ENCODE measurements around the gene IL1RN.

The IL1RN gene

GRCh38 chr2:113129519-113130078, 2.2 kb downstream of the IL1RN start:
- DNase-seq: no peak

DNA sequence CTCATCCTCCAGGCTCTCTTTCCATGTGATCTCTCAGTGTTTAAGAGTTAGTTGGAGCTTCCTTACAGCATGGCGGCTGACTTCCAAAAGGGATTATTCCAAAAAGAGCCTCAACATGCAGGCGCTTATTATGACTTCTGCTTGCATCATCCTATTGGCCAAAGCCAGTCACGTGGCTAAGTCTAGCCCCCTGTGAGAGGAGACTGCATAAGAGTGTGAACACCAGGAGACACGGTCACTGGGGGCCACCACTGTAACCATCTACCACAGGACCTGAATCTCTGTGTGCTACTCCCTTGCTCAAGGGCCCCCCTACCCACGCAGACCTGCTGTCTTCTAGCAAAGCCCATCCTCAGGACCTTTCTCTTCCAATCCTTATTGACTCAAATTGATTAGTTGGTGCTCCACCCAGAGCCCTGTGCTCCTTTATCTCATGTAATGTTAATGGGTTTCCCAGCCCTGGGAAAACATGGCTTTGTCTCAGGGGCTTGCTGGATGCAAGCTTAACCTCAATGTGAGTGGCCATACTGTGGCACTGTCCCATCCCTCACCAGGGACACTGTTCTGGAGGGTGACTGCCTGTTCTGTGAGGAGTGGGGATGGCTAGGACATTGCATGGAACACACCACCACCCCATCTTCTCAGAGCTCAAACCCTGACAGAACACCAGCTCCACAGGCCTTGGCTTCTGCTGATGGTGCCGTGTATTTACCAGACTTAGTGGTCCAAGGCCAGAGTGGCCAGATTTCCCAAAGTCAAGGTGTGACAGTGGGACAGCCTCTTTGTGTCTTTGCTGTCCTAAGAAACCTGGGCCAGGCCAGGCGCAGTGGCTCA, 4.2 kb downstream of the IL1RN start:
- DNase-seq: no peak

GRCh38 chr2:113132414-113133021, 5.1 kb downstream of the IL1RN start:
- no peak for DNase-seq

DNA sequence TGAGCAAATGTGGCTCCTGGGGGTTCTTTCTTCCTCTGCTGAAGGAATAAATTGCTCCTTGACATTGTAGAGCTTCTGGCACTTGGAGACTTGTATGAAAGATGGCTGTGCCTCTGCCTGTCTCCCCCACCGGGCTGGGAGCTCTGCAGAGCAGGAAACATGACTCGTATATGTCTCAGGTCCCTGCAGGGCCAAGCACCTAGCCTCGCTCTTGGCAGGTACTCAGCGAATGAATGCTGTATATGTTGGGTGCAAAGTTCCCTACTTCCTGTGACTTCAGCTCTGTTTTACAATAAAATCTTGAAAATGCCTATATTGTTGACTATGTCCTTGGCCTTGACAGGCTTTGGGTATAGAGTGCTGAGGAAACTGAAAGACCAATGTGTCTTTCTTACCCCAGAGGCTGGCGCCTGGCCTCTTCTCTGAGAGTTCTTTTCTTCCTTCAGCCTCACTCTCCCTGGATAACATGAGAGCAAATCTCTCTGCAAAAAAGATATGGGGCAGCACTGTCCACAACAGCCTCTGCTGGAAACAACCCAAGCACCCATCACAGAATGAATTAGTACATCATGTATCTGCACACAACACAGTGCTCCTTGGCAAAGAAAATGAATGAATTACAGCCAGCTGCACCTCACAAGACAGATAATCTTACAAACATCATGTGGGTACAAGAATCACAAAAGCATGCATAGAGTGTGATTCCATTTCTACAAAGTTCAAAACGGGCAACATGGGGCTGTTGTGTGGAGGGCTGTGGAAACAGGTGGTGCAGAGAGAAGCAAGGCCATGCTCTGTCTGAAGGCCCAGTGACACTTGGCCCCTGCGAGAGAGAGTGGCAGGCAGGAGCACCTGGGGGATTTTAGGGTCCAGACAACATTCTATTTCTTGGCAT, 6.6 kb downstream of the IL1RN start:
- no peak for DNase-seq

DNA sequence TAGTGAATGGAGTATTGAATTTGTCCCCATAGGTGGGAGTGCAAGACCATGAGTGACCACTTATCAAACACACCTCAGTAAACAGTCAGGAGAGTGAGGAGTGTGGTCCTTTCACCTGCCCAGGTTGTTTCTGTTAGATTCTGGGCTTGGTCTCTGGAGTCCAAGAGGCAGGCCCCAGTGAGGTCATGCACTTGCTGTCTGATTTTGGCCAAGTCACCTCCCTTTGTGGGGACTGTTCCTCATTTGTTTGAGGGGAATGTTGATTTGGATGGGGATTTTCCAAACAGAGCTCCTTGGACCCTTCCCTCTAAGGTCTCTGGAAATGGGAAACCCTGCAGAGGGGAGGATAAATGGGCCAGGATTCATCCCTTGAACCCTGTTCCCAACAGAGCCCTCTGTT, 7.3 kb downstream of the IL1RN start:
- DNase-seq: no peak

- DNase-seq: no peak
Measured at GRCh38 chr2:113135317-113135716, 7.9 kb downstream of the IL1RN start.

DNA sequence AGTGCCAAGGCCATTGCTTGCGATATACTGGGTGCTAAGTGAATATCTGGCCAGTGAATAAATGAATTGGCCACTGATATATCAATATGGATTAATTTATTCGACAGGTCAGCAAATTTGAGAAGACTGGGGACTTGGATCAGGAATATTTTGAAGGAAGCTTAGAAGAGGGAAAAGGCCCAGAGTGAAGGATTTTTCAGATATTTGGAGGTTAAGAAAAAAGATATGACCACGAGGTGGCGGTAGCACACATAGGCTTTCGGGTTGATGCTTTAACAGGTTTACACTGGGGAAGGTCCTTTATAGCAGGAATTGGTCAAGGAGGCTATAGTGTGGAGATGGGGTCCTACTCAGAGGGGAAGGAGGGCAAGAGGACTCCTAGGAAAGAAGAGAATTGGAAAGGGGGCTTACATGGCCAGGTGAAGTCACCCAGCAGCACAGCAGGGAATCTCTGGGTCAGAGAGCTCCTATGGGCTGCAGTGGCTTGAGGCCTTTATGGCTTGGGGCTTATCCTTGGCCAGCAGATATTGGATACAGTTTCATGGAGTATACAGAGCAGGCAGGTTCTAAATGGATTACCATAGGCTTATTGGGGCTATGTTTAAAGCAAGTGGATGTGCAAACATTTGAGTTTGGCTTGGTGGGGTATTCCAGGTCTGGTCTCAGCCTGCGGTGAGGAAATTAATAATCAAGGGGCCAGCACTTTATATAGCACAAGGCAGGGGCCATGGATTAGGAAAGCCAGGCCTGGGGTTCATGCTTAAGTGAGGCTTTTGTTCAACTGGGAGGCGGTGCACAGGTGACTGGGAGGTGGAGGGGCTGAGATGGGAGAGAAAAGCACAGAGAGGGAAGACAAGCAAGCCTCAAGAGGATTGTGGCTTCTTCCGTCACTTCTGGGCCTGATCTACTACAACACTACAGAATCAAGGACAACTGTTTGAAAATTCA, 9.7 kb downstream of the IL1RN start:
- no peak for DNase-seq

DNA sequence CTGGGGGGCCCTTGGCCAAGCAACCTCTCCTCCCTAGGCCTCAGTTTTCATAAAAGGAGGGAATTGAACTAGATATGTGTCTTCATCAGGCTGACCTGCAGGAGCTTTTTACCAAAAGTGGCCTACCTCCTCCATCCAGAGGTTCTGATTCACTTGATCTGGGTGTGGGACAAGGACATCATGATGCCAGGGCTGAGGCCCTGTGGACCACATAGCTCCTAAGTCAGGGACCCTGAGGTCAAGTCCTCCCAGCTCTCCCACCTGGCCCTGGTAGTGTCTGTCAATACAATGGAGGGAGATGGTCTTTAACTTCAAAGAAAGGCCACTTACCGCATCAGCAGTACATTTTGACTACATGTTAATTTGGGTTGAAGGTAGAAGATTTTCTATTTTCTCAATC, 10.4 kb downstream of the IL1RN start:
- DNase-seq: no peak

- DNase-seq: peak; percentile 25
Measured at GRCh38 chr2:113138428-113139322, 11.3 kb downstream of the IL1RN start.

DNA sequence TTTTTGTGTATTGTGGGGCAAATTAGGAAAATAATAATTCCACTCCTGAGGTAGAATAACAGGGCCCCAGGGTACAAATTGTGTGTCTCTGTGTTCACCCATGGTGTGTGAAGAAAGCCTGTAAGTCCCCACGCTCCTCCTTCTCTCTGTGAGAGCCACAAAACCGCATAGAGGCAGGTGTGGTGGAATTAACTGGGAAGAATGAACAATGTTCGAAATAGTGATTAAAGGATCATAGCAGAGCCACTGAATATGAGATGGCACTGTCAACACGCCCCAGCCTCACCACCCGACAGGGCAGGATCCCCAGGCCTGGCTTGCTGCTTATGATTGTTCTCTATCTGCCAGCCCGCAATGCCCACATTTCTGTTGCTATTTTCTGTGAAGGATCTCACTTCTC, 14.1 kb downstream of the IL1RN start:
- no peak for DNase-seq

- DNase-seq: no peak
Measured at GRCh38 chr2:113142290-113142689, 14.9 kb downstream of the IL1RN start.

- DNase-seq: no peak
Measured at GRCh38 chr2:113144259-113144658, 16.9 kb downstream of the IL1RN start.

GRCh38 chr2:113148606-113149552, 21.5 kb downstream of the IL1RN start:
- DNase-seq: no peak

DNA sequence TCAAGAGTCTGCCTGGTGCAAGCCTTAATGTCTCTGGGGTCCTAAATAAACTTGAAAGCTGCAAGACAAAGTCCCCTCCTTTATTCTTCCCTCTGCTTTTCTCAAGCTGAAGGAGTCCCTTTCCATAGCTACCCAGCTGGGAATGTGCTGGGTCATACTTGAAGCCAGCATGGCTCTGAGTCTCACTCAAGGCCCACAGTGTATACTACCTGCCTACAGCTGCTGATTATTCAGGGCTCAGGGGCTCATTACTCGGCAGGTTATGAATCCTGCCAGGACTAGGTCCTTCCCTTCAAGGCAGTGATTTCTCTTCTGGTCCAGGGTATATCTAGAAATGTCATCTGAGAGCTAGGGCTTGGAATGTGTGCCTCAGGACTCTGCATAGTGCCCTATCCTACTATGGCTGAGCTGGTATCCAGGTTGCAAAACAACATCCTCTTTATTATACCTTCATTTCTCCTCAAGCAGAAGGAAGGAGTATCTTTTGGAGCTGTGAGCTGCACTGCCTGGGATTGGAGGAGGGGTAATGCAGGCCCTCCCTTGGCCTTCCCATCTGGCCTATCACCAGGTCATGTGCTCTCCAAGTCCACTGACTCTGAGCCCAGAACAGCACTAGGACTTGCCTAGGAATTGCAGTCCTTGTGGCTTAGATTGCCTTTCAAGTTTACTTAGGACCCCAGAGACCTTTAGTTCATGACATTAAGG, 22.3 kb downstream of the IL1RN start:
- DNase-seq: no peak

GRCh38 chr2:113150258-113150601, 22.8 kb downstream of the IL1RN start:
- DNase-seq: no peak

DNA sequence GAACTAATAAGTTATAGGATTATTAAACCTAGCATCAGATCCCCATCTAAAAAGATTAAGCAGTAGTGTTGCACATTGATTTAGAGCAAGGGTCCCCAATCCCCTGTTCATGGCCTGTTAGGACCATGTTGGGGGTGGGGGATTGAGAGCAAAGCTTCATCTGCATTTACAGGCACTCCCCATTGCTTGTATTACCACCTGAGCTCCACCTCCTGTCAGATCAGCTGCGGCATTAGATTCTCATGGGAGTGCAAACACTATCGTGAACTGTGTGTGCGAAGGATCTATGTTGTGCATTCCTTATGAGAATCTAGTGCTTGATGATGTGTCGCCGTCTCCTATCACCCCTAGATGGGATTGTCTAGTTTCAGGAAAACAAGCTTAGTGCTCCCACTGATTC, 27.9 kb downstream of the IL1RN start:
- no peak for DNase-seq

DNA sequence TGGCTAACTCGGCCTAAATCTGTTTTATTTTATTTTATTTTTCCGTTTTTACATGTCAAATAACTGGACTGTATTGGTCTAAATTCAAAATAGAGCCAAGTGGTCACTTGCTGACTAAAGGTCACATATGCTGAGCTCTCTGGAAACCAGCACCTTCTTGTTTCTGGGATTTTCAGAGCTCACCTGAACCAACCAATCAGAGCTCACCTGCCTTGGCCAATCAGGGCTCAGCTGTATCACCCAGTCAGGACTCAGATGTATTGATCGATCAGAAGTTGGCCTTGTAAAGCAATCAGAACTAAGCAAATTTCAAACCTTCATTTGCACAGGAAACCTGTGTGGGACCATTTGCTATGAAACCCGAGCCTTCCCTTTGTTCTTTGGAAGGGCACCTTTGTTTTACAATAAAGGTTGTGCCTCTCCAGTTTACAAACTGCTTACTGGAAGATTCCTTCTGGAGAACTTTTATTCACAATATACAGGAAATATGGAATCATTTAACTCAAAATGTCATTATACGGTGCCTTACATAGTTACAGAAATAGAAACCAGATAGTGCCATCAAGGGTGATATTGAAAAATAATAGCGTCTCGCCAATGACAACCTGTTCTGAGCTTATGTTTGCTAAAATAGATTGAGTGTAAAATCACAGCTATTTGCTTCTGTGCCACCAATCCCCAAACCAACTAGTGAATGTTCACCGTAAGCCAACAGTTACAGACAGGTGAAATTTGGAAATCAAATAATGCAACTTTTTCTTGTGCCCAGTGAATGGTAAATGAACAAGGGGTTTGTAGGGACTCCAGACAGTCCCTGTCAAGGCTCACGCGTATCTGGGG, 29.1 kb downstream of the IL1RN start:
- DNase-seq: no peak
